Neutrophil (primary cell): Measurements from ENCODE around the gene GAB1.

Experiments used
- H3K27ac ChIP-seq: fragments of 200-600 bp; sonication (generic); 2 replicates; pipeline ENCODE4 v1.5.1; 2016; ENCODE audit warnings: mild to moderate bottlenecking, moderate library complexity
- H3K27me3 ChIP-seq: fragments of 200-600 bp; sonication (generic); 2 replicates; pipeline ENCODE4 v1.6.0; 2016; ENCODE audit warnings: mild to moderate bottlenecking
- H3K36me3 ChIP-seq: fragments of 200-600 bp; sonication (generic); 2 replicates; pipeline ENCODE4 v1.5.1; 2017
- H3K4me1 ChIP-seq, 2 experiments: fragments of 200-600 bp in 1 of 2; sonication (generic) in 1 of 2; 1 replicate in 1 of 2; 2 replicates in 1 of 2; pipeline versions ENCODE4 v1.5.1 to v1.6.1; 2013 to 2016; ENCODE audit warnings: low read depth in 1 of 2, low read length in 1 of 2, mild to moderate bottlenecking in 1 of 2, moderate library complexity in 1 of 2; ENCODE audit not compliant: control insufficient read depth in 1 of 2, insufficient read depth in 1 of 2
- H3K4me3 ChIP-seq, 2 experiments: fragments of 200-600 bp in 1 of 2; sonication (generic) in 1 of 2; 1 replicate in 1 of 2; 2 replicates in 1 of 2; pipeline ENCODE4 v1.5.1; 2013 to 2016; ENCODE audit warnings: low read depth in 1 of 2, low read length in 1 of 2, mild to moderate bottlenecking in 1 of 2, moderate library complexity in 1 of 2
- H3K9me3 ChIP-seq: fragments of 200-600 bp; sonication (generic); 2 replicates; pipeline ENCODE4 v1.5.1; 2016
- CTCF ChIP-seq: fragments of 200-600 bp; sonication (generic); IDR thresholded peaks from 2 replicates; pipeline ENCODE4 v1.5.1; 2016; ENCODE audit warnings: antibody characterized with exemption

The GAB1 gene

GRCh38 chr4:143394739-143395453, 58.2 kb downstream of the GAB1 start:
- Histone ChIP-seq H3K4me1 (peaks cover 2 to 9% of the 10 kb centered on the region in 2 experiments), H3K4me3 (no peak overlapping the region), H3K27ac (no peak overlapping the region), H3K9me3 (no peaks in the 10 kb centered on the region), H3K36me3 (no peaks in the 10 kb centered on the region), H3K27me3 (no peaks in the 10 kb centered on the region)
- no peak for TF ChIP-seq CTCF

DNA sequence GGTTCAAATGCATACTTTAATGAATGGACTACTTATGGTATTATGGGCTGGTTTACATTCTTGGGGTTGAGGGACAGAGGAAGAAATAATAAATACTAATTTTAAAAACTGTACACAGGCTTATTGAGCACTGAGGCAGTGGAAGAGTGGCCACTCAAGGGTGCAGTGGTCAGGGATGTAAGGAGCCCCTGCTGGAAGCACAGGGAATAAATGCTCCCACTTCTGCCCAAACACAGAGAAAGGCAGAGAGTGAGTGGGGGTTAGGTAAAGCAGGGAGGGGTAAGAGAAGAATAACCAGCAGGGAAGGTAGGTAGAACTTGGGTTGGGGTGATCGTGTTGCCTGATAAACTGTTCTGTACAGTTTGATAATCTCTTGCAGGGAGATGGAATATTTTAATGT, 60.0 kb downstream of the GAB1 start:
- TF ChIP-seq CTCF, result no peak
- no peak overlapping the region for H3K4me3 ChIP-seq
- H3K4me1 ChIP-seq, result no peaks in the 10 kb centered on the region
- no peaks in the 10 kb centered on the region for H3K27me3 ChIP-seq
- no peaks in the 10 kb centered on the region for H3K9me3 ChIP-seq
- H3K36me3 ChIP-seq, result no peaks in the 10 kb centered on the region
- H3K27ac ChIP-seq, result no peak overlapping the region

GRCh38 chr4:143397335-143397734, 60.7 kb downstream of the GAB1 start:
- H3K9me3 ChIP-seq, result no peaks in the 10 kb centered on the region
- no peaks in the 10 kb centered on the region for H3K4me1 ChIP-seq
- no peaks in the 10 kb centered on the region for H3K36me3 ChIP-seq
- no peaks in the 10 kb centered on the region for H3K27me3 ChIP-seq
- no peak overlapping the region for H3K4me3 ChIP-seq
- H3K27ac ChIP-seq, result no peak overlapping the region
- TF ChIP-seq CTCF, result no peak

- Histone ChIP-seq H3K27me3 (no peaks in the 10 kb centered on the region), H3K27ac (no peak overlapping the region), H3K36me3 (no peaks in the 10 kb centered on the region), H3K9me3 (no peaks in the 10 kb centered on the region), H3K4me3 (no peak overlapping the region), H3K4me1 (no peaks in the 10 kb centered on the region)
- TF ChIP-seq CTCF, result no peak
These were observed 61.2 kb downstream of the GAB1 start for GRCh38 chr4:143397887-143398286.

DNA sequence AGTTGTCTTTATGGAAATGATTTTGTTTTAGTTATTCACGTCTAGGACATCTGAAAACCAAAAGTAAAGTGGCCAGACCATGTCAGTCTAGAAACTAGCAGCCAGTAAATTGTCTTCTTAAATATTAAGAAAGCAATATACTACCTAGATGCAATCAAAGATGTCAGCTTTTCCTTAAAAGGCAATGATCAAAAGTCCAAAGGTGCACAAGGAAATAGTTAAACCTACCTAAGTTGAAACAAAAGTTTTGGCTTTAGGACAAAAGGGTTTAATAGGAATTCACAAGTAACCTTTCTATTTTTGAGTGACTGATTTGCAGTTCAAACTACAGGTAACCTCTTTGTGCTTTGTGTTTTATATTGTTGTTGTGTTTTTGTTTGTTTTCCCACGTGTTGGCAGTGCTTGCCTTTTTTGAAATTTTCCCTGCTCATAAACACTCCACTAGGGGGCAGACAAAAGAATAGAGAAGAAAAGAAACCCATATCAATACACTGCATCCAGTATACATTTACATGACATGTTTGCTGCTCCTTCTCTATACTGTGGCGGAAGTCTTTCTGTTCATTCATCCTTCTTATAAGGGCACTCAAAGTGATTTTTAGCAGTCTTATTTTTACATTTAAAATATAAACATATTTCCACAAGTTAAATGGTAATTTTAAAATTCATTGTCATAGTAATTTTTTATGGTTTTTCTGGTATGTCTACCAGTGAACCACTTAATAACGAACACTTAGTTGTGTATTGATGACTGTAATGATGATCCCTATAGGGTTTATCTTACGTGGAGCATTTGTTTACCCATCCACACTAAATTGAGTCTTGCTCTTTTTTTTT, 62.7 kb downstream of the GAB1 start:
- H3K27ac ChIP-seq, result no peak overlapping the region
- no peaks in the 10 kb centered on the region for H3K27me3 ChIP-seq
- no peaks in the 10 kb centered on the region for H3K36me3 ChIP-seq
- no peak overlapping the region for H3K4me3 ChIP-seq
- peaks cover 0 to 6% of the 10 kb centered on the region in 2 experiments for H3K4me1 ChIP-seq
- H3K9me3 ChIP-seq, result no peaks in the 10 kb centered on the region
- peak; percentile 44 for TF ChIP-seq CTCF
